HepG2 (cell line): ENCODE measurements around the gene NSD1. TPM values are rescaled to one million over a fixed set of nuclear protein-coding genes. Genes with fewer than 3 reads are reported as not detected.

Experiments
- ERF ChIP-seq: IDR thresholded peaks from 2 replicates; pipeline ENCODE4 v1.6.1; 2018; ENCODE audit warnings: missing biosample characterization, missing genetic modification reagents
- HES4 ChIP-seq: sonication (generic); formaldehyde crosslinking; IDR thresholded peaks from 2 replicates; pipeline ENCODE4 v1.9.0; 2021; ENCODE audit warnings: mild to moderate bottlenecking, missing genetic modification reagents, borderline replicate concordance
- KDM4B ChIP-seq: sonication (generic); formaldehyde crosslinking; IDR thresholded peaks from 2 replicates; pipeline ENCODE4 v1.4.0; 2020; ENCODE audit warnings: missing genetic modification reagents
- MBD4 ChIP-seq: IDR thresholded peaks from 2 replicates; pipeline ENCODE4 v1.6.1; 2012; ENCODE audit warnings: low read length, inconsistent platforms, borderline replicate concordance
- SCMH1 ChIP-seq: sonication (generic); formaldehyde crosslinking; IDR thresholded peaks from 2 replicates; pipeline ENCODE4 v1.9.0; 2021; ENCODE audit warnings: missing genetic modification reagents, mild to moderate bottlenecking, borderline replicate concordance
- SMAD3 ChIP-seq: sonication (generic); formaldehyde crosslinking; IDR thresholded peaks from 2 replicates; pipeline ENCODE4 v1.4.0; 2020; ENCODE audit warnings: missing genetic modification reagents
- SRSF1 ChIP-seq: fragments of 200-400 bp; formaldehyde crosslinking; optimal IDR thresholded peaks from 2 replicates; pipeline ENCODE3; 2017; ENCODE audit warnings: mild to moderate bottlenecking, low read depth, low read length, moderate library complexity
- TRIM24 ChIP-seq: sonication (generic); formaldehyde crosslinking; IDR thresholded peaks from 2 replicates; pipeline ENCODE4 v1.8.0; 2022; ENCODE audit warnings: mild to moderate bottlenecking, missing genetic modification reagents
- ZFX ChIP-seq: sonication (generic); formaldehyde crosslinking; IDR thresholded peaks from 2 replicates; pipeline ENCODE4 v1.4.0; 2020; ENCODE audit warnings: mild to moderate bottlenecking, low read depth, missing genetic modification reagents, moderate library complexity
- ZFYVE20 ChIP-seq: sonication (generic); formaldehyde crosslinking; IDR thresholded peaks from 2 replicates; pipeline ENCODE4 v1.8.0; 2023; ENCODE audit warnings: low read depth, mild to moderate bottlenecking, moderate library complexity, missing genetic modification reagents, borderline replicate concordance
- ZNF564 ChIP-seq: sonication (generic); formaldehyde crosslinking; IDR thresholded peaks from 2 replicates; pipeline ENCODE4 v1.8.1; 2023; ENCODE audit warnings: mild to moderate bottlenecking, missing genetic modification reagents
- ZNF672 ChIP-seq: sonication (generic); formaldehyde crosslinking; IDR thresholded peaks from 2 replicates; pipeline ENCODE4 v1.8.1; 2022; ENCODE audit warnings: missing genetic modification reagents
- ZNF839 ChIP-seq: sonication (generic); formaldehyde crosslinking; IDR thresholded peaks from 2 replicates; pipeline ENCODE4 v1.4.0; 2020; ENCODE audit warnings: missing genetic modification reagents, mild to moderate bottlenecking, borderline replicate concordance
- polyA plus RNA-seq, 8 experiments: library from polyadenylated mRNA; depleted of rRNA in 3 of 8; stranded (reverse) in 7 of 8; unstranded in 1 of 8; fragments of >200 nt; fragmentation: Illumina TruSeq in 4 of 8; extraction: Trizol in 4 of 8; gene quantifications; 2 replicates each; pipeline versions ENCODE4 v1.2.1 to v1.2.3, GENCODE V29; 2011 to 2016; ENCODE audit warnings: low read depth in 4 of 8, missing spikeins in 1 of 8, mixed read lengths in 1 of 8; ENCODE audit not compliant: insufficient read depth in 1 of 8
- total RNA-seq, 5 experiments: library from RNA; depleted of rRNA; stranded (reverse); fragments of >200 nt; fragmentation: Illumina TruSeq; extraction: Trizol; gene quantifications; 2 replicates each; pipeline ENCODE4 v1.2.3, GENCODE V29; 2016; ENCODE audit warnings: low read depth in 1 of 5
- TF ChIP-seq, protein P1 (sequence below): IDR thresholded peaks from 2 replicates; pipeline ENCODE4 v1.6.1; 2016
- TF ChIP-seq, protein P2 (sequence below): IDR thresholded peaks from 2 replicates; pipeline ENCODE4 v1.6.1; 2012; ENCODE audit warnings: inconsistent platforms
- TF ChIP-seq, protein P3 (sequence below): sonication (generic); formaldehyde crosslinking; IDR thresholded peaks from 2 replicates; pipeline ENCODE4 v1.4.0; 2020; ENCODE audit warnings: missing genetic modification reagents
- TF ChIP-seq, protein P4 (sequence below): sonication (generic); formaldehyde crosslinking; IDR thresholded peaks from 2 replicates; pipeline ENCODE4 v1.5.0; 2020; ENCODE audit warnings: mild to moderate bottlenecking, missing genetic modification reagents
- TF ChIP-seq, protein P5 (sequence below): sonication (generic); formaldehyde crosslinking; IDR thresholded peaks from 2 replicates; pipeline ENCODE4 v1.4.0; 2020; ENCODE audit warnings: mild to moderate bottlenecking, missing genetic modification reagents, borderline replicate concordance
- TF ChIP-seq, protein P6 (sequence below): sonication (generic); formaldehyde crosslinking; IDR thresholded peaks from 2 replicates; pipeline ENCODE4 v1.5.0; 2020; ENCODE audit warnings: missing genetic modification reagents

The NSD1 gene
- total and polyA plus RNA-seq, 2 of the 13 experiments (the other 11 are each of a cell fraction or from before 2014, with no cell fraction given) = 0.01 to 0.09 TPM

DNA sequence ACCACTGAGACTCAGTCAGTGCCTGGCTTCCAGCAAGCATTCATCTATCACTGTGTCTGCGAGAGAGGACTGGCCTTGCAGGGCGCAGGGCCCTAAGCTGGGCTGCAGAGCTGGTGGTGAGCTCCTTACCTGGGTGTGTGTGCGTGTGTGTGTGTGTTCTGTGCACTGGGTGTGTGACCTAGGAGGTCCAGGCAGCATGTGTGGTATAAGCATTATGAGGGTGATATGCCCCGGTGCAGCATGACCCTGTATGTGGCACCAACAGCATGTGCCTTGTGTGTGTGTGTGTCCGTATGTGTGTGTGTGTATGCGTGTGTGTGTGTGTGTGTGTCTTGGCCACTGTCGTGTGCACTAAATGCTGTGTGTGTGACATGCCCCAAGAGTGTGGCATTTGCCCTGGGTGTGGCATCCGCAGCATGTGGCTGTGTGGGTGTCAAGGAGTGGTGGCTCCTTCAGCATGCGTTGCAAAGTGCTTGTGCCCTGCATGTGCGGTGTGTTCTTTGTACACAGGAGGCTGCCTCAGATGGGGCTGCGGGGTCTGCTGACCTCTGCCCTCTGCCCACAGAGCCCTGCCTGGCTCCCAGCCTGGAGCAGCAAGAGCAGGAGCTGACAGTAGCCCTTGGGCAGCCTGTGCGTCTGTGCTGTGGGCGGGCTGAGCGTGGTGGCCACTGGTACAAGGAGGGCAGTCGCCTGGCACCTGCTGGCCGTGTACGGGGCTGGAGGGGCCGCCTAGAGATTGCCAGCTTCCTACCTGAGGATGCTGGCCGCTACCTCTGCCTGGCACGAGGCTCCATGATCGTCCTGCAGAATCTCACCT lies 43.5 kb upstream of the NSD1 start (continued):
- no peak for TF ChIP-seq ZFYVE20 (CRISPR knock-in tag)
- TF ChIP-seq, protein P1, sequence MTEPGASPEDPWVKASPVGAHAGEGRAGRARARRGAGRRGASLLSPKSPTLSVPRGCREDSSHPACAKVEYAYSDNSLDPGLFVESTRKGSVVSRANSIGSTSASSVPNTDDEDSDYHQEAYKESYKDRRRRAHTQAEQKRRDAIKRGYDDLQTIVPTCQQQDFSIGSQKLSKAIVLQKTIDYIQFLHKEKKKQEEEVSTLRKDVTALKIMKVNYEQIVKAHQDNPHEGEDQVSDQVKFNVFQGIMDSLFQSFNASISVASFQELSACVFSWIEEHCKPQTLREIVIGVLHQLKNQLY = no peak
- TF ChIP-seq KDM4B (CRISPR knock-in tag) = no peak
- TF ChIP-seq, protein P2, sequence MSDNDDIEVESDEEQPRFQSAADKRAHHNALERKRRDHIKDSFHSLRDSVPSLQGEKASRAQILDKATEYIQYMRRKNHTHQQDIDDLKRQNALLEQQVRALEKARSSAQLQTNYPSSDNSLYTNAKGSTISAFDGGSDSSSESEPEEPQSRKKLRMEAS = peak; percentile 51; the same call in 1 of the 2 replicates
- TF ChIP-seq TRIM24 (CRISPR knock-in tag) = no peak
- no peak for TF ChIP-seq SMAD3 (CRISPR knock-in tag)
- TF ChIP-seq ZFX (CRISPR knock-in tag) = no peak
- 0 out of 2 replicates have a peak, but pooled peaks have one; percentile 45 for TF ChIP-seq ZNF564
- peak; percentile 24; the same call in 1 of the 2 replicates for TF ChIP-seq ZNF672
- no peak for TF ChIP-seq ERF (CRISPR knock-in tag)
- TF ChIP-seq HES4 (CRISPR knock-in tag) = 0 out of 2 replicates have a peak, but pooled peaks have one; percentile 40
- TF ChIP-seq, protein P3, sequence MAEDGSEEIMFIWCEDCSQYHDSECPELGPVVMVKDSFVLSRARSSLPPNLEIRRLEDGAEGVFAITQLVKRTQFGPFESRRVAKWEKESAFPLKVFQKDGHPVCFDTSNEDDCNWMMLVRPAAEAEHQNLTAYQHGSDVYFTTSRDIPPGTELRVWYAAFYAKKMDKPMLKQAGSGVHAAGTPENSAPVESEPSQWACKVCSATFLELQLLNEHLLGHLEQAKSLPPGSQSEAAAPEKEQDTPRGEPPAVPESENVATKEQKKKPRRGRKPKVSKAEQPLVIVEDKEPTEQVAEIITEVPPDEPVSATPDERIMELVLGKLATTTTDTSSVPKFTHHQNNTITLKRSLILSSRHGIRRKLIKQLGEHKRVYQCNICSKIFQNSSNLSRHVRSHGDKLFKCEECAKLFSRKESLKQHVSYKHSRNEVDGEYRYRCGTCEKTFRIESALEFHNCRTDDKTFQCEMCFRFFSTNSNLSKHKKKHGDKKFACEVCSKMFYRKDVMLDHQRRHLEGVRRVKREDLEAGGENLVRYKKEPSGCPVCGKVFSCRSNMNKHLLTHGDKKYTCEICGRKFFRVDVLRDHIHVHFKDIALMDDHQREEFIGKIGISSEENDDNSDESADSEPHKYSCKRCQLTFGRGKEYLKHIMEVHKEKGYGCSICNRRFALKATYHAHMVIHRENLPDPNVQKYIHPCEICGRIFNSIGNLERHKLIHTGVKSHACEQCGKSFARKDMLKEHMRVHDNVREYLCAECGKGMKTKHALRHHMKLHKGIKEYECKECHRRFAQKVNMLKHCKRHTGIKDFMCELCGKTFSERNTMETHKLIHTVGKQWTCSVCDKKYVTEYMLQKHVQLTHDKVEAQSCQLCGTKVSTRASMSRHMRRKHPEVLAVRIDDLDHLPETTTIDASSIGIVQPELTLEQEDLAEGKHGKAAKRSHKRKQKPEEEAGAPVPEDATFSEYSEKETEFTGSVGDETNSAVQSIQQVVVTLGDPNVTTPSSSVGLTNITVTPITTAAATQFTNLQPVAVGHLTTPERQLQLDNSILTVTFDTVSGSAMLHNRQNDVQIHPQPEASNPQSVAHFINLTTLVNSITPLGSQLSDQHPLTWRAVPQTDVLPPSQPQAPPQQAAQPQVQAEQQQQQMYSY (CRISPR knock-in tag) = no peak
- TF ChIP-seq, protein P4, sequence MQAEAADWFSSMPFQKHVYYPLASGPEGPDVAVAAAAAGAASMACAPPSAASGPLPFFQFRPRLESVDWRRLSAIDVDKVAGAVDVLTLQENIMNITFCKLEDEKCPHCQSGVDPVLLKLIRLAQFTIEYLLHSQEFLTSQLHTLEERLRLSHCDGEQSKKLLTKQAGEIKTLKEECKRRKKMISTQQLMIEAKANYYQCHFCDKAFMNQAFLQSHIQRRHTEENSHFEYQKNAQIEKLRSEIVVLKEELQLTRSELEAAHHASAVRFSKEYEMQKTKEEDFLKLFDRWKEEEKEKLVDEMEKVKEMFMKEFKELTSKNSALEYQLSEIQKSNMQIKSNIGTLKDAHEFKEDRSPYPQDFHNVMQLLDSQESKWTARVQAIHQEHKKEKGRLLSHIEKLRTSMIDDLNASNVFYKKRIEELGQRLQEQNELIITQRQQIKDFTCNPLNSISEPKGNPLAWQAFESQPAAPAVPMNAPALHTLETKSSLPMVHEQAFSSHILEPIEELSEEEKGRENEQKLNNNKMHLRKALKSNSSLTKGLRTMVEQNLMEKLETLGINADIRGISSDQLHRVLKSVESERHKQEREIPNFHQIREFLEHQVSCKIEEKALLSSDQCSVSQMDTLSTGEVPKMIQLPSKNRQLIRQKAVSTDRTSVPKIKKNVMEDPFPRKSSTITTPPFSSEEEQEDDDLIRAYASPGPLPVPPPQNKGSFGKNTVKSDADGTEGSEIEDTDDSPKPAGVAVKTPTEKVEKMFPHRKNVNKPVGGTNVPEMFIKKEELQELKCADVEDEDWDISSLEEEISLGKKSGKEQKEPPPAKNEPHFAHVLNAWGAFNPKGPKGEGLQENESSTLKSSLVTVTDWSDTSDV (CRISPR knock-in tag) = 0 out of 2 replicates have a peak, but pooled peaks have one; percentile 35
- peak; percentile 21 for TF ChIP-seq SRSF1
- no peak for TF ChIP-seq MBD4
- TF ChIP-seq SCMH1 (CRISPR knock-in tag) = no peak
- TF ChIP-seq ZNF839 (CRISPR knock-in tag) = peak; percentile 77; the same call in 1 of the 2 replicates
- TF ChIP-seq, protein P5, sequence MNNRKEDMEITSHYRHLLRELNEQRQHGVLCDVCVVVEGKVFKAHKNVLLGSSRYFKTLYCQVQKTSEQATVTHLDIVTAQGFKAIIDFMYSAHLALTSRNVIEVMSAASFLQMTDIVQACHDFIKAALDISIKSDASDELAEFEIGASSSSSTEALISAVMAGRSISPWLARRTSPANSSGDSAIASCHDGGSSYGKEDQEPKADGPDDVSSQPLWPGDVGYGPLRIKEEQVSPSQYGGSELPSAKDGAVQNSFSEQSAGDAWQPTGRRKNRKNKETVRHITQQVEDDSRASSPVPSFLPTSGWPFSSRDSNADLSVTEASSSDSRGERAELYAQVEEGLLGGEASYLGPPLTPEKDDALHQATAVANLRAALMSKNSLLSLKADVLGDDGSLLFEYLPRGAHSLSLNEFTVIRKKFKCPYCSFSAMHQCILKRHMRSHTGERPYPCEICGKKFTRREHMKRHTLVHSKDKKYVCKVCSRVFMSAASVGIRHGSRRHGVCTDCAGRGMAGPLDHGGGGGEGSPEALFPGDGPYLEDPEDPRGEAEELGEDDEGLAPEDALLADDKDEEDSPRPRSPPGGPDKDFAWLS (CRISPR knock-in tag) = no peak
- TF ChIP-seq, protein P6, sequence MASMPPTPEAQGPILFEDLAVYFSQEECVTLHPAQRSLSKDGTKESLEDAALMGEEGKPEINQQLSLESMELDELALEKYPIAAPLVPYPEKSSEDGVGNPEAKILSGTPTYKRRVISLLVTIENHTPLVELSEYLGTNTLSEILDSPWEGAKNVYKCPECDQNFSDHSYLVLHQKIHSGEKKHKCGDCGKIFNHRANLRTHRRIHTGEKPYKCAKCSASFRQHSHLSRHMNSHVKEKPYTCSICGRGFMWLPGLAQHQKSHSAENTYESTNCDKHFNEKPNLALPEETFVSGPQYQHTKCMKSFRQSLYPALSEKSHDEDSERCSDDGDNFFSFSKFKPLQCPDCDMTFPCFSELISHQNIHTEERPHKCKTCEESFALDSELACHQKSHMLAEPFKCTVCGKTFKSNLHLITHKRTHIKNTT (CRISPR knock-in tag) = no peak
